NCI-H1436 treated with DMSO at 0.1 percent for 48 hours (cell line): Measurements from ENCODE around the gene SLC6A13.
"Not testable (repeated sequence)": the region's sequence is repeated elsewhere in the genome, so short reads cannot be mapped to it uniquely, and the experiment has no call there.

Experiments used
- DNase-seq: peaks from one replicate; lab custom pipeline; 2025; lab: John Stamatoyannopoulos, UW

SLC6A13 gene

GRCh38 chr12:264269-264668, 1.6 kb upstream of the SLC6A13 start:
- no peak for DNase-seq

GRCh38 chr12:263574-263973, 938 bp upstream of the SLC6A13 start:
- no peak for DNase-seq

- no peak for DNase-seq
These were observed 523 bp downstream of the SLC6A13 start for GRCh38 chr12:262113-262512.

GRCh38 chr12:257521-258321, 4.9 kb downstream of the SLC6A13 start:
- no peak for DNase-seq

- DNase-seq, result no peak
These were observed 5.7 kb downstream of the SLC6A13 start for GRCh38 chr12:256958-257357.

GRCh38 chr12:256225-256624, 6.4 kb downstream of the SLC6A13 start:
- DNase-seq, result no peak

- DNase-seq, result no peak
These were observed 7.7 kb downstream of the SLC6A13 start for GRCh38 chr12:254912-255311.

- DNase-seq, result no peak
These were observed 8.6 kb downstream of the SLC6A13 start for GRCh38 chr12:254039-254438.

GRCh38 chr12:253116-253831, 9.4 kb downstream of the SLC6A13 start:
- no peak for DNase-seq

GRCh38 chr12:252636-253035, 10.0 kb downstream of the SLC6A13 start:
- DNase-seq, result no peak

GRCh38 chr12:247271-247670, 15.4 kb downstream of the SLC6A13 start:
- DNase-seq, result no peak

GRCh38 chr12:243381-243780, 19.3 kb downstream of the SLC6A13 start:
- DNase-seq, result no peak

GRCh38 chr12:242496-242895, 20.1 kb downstream of the SLC6A13 start:
- DNase-seq, result no peak

- no peak for DNase-seq
These were observed 21.4 kb downstream of the SLC6A13 start for GRCh38 chr12:241266-241665.

- no peak for DNase-seq
These were observed 22.1 kb downstream of the SLC6A13 start for GRCh38 chr12:240566-240965.

GRCh38 chr12:238736-239398, 23.8 kb downstream of the SLC6A13 start:
- no peak for DNase-seq

- no peak for DNase-seq
These were observed 24.5 kb downstream of the SLC6A13 start for GRCh38 chr12:238116-238515.

GRCh38 chr12:237026-237815, 25.4 kb downstream of the SLC6A13 start:
- no peak for DNase-seq

- DNase-seq, result no peak
These were observed 26.2 kb downstream of the SLC6A13 start for GRCh38 chr12:236445-236844.

GRCh38 chr12:235967-236366, 26.7 kb downstream of the SLC6A13 start:
- not testable (repeated sequence) for DNase-seq

GRCh38 chr12:234891-235415, 27.7 kb downstream of the SLC6A13 start:
- no peak for DNase-seq

GRCh38 chr12:234019-234418, 28.6 kb downstream of the SLC6A13 start:
- no peak for DNase-seq
